PC-3 (cell line): ENCODE results near the gene CCDC92. TPM values are rescaled to one million over a fixed set of nuclear protein-coding genes. Genes with fewer than 3 reads are reported as not detected.

ENCODE experiments used
- ATAC-seq: fragments of 200-7000 bp; cut with Tn5 transposase; 2 replicates; pipeline ENCODE4 v1.9.1; 2020; ENCODE audit warnings: mild to moderate bottlenecking, moderate library complexity
- BruUV-seq: library from RNA; stranded (reverse); fragments of 400-500 nt; replicated peaks from 2 replicates; lab custom pipeline; 2021; lab: Mats Ljungman, UMichigan
- CTCF ChIA-PET: fragments of 300-600 bp; sonication (Branson Sonifier 250); formaldehyde crosslinking; loops from one replicate; lab custom pipeline; 2022; ENCODE audit warnings: antibody characterized with exemption; lab: Charles Lee
- POLR2A ChIA-PET: fragments of 300-600 bp; sonication (Branson Sonifier 250); formaldehyde crosslinking; loops from one replicate; lab custom pipeline; 2022; ENCODE audit warnings: antibody characterized with exemption; ENCODE audit not compliant: unreplicated experiment; lab: Charles Lee
- DNase-seq: peaks from one replicate; pipeline ENCODE4 v3.0.0-alpha.2; 2015
- H2AFZ ChIP-seq: fragments of 300-600 bp; sonication (generic); 2 replicates; pipeline ENCODE4 v1.6.0; 2016; ENCODE audit warnings: antibody characterized with exemption, low read length
- H3F3A ChIP-seq: fragments of 300-600 bp; sonication (generic); one replicate; pipeline ENCODE4 v1.6.0; 2017; ENCODE audit warnings: antibody characterized with exemption, low read length, control low read depth, mild to moderate bottlenecking; ENCODE audit not compliant: unreplicated experiment
- H3K27ac ChIP-seq: fragments of 300-600 bp; sonication (generic); 2 replicates; pipeline ENCODE4 v1.5.1; 2016; ENCODE audit warnings: mild to moderate bottlenecking, low read length
- H3K27me3 ChIP-seq: fragments of 300-600 bp; sonication (generic); 2 replicates; pipeline ENCODE4 v1.6.1; 2016; ENCODE audit warnings: low read length, mixed read lengths
- H3K36me3 ChIP-seq: fragments of 300-600 bp; sonication (generic); 2 replicates; pipeline ENCODE4 v1.6.1; 2016; ENCODE audit warnings: low read depth, mixed run types, low read length, mixed read lengths
- H3K4me1 ChIP-seq: fragments of 300-600 bp; sonication (generic); 2 replicates; pipeline ENCODE4 v1.5.1; 2016; ENCODE audit warnings: low read length; ENCODE audit not compliant: insufficient read depth
- H3K4me2 ChIP-seq: fragments of 300-600 bp; sonication (generic); 2 replicates; pipeline ENCODE4 v1.6.0; 2016; ENCODE audit warnings: low read length
- H3K4me3 ChIP-seq: fragments of 300-600 bp; sonication (generic); 2 replicates; pipeline ENCODE4 v1.5.1; 2016; ENCODE audit warnings: mild to moderate bottlenecking, low read length, mixed read lengths
- H3K79me2 ChIP-seq: fragments of 300-600 bp; sonication (generic); 2 replicates; pipeline ENCODE4 v1.6.1; 2017; ENCODE audit warnings: low read length, mixed read lengths
- H3K9ac ChIP-seq: fragments of 300-600 bp; sonication (generic); 2 replicates; pipeline ENCODE4 v1.6.0; 2016; ENCODE audit warnings: mild to moderate bottlenecking, low read length
- H3K9me2 ChIP-seq: fragments of 300-600 bp; sonication (generic); replicated peaks from 2 replicates; pipeline ENCODE4 v1.6.1; 2016; ENCODE audit warnings: mixed run types, low read length, mixed read lengths
- H3K9me3 ChIP-seq: fragments of 300-600 bp; sonication (generic); 2 replicates; pipeline ENCODE4 v1.6.1; 2016; ENCODE audit warnings: low read length, mixed read lengths
- H4K20me1 ChIP-seq: fragments of 300-600 bp; sonication (generic); 2 replicates; pipeline ENCODE4 v1.6.1; 2016; ENCODE audit warnings: low read length, mixed read lengths
- EZH2 ChIP-seq: fragments of 300-600 bp; sonication (generic); IDR thresholded peaks from one replicate; pipeline ENCODE4 v1.6.1; 2017; ENCODE audit warnings: antibody characterized with exemption, mild to moderate bottlenecking, low read length; ENCODE audit not compliant: unreplicated experiment
- EZH2phosphoT487 ChIP-seq: fragments of 300-600 bp; sonication (generic); IDR thresholded peaks from 2 replicates; pipeline ENCODE4 v1.6.1; 2018; ENCODE audit warnings: mild to moderate bottlenecking, antibody characterized with exemption, low read length, borderline replicate concordance
- intact Hi-C: fragments of 100-400 bp; cut with micrococcal nuclease; formaldehyde crosslinking; loops from 2 replicates; pipeline ENCODE4 v1.9.0; 2023
- total RNA-seq: library from RNA; depleted of rRNA; stranded (reverse); fragments of >200 nt; gene quantifications from 2 replicates; pipeline ENCODE4 v1.2.3, GENCODE V29; 2014
- TF ChIP-seq, protein P1 (sequence below): fragments of 300-600 bp; sonication (generic); conservative IDR thresholded peaks from 2 replicates; pipeline ENCODE4 v1.5.1; 2017; ENCODE audit warnings: antibody characterized with exemption, low read depth, mild to moderate bottlenecking, low read length

Gene CCDC92
- total RNA-seq, 1 experiment from 2014 or later: 9.6 TPM

DNA sequence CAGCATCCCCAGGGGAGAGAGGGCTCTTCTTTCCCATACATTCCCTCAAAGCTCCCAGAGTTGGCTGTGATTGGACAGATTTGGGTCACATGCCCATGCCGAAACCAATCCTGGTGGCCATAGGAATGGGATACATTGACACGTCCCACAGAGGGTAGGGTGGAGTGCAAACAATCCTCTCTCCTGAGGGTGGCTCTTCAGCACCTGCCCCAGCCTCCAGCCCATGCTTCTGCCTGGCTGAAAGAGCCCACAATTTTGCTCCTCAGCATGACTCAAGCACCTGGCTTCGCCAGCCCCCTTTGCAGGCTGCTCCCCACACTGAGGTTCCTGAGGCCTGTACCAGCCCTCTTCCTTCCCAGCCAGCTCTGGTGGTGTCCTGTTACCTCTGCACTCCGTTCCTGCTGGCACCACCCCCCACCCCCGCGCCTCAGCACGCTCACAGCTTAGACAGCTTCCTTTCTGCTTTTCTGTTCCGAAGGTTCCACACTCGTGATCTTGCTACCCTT is 71.7 kb downstream of the CCDC92 start:
- TF ChIP-seq EZH2: no peak
- TF ChIP-seq, protein P1, sequence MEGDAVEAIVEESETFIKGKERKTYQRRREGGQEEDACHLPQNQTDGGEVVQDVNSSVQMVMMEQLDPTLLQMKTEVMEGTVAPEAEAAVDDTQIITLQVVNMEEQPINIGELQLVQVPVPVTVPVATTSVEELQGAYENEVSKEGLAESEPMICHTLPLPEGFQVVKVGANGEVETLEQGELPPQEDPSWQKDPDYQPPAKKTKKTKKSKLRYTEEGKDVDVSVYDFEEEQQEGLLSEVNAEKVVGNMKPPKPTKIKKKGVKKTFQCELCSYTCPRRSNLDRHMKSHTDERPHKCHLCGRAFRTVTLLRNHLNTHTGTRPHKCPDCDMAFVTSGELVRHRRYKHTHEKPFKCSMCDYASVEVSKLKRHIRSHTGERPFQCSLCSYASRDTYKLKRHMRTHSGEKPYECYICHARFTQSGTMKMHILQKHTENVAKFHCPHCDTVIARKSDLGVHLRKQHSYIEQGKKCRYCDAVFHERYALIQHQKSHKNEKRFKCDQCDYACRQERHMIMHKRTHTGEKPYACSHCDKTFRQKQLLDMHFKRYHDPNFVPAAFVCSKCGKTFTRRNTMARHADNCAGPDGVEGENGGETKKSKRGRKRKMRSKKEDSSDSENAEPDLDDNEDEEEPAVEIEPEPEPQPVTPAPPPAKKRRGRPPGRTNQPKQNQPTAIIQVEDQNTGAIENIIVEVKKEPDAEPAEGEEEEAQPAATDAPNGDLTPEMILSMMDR: no peak
- TF ChIP-seq EZH2phosphoT487: no peak
- BruUV-seq: no TSS peak
- no peak overlapping the region for H3K4me3 ChIP-seq
- no peaks in the 10 kb centered on the region for H3F3A ChIP-seq
- H3K27ac ChIP-seq: no peak overlapping the region
- peaks cover 14% of the 10 kb centered on the region for H3K4me1 ChIP-seq
- H3K36me3 ChIP-seq: no peaks in the 10 kb centered on the region
- ChIA-PET POLR2A (no interaction called here), CTCF (interaction anchor here (0.6 kb wide), 1 partner anchor 134 kb away, joined by 4 read pairs; no protein-coding TSS in a partner anchor)
- DNase-seq (peak; percentile 27), ATAC-seq (peak; percentile 12; the same call in 1 of the 2 replicates)
- H3K79me2 ChIP-seq: no peaks in the 10 kb centered on the region
- H3K9me2 ChIP-seq: no peaks in the 10 kb centered on the region
- H3K4me2 ChIP-seq: no peak overlapping the region
- no peaks in the 10 kb centered on the region for H3K9me3 ChIP-seq
- no peak overlapping the region for H3K9ac ChIP-seq
- no peaks in the 10 kb centered on the region for H3K27me3 ChIP-seq
- intact Hi-C loops: no loop called here
- no peaks in the 10 kb centered on the region for H4K20me1 ChIP-seq
- no peak overlapping the region for H2AFZ ChIP-seq

- no TSS peak for BruUV-seq
- no peak overlapping the region for H2AFZ ChIP-seq
- intact Hi-C loops: no loop called here
- no peak overlapping the region for H3K4me2 ChIP-seq
- H3K4me1 ChIP-seq: peaks cover 10% of the 10 kb centered on the region
- CTCF ChIA-PET: no interaction called here
- H3K9ac ChIP-seq: no peak overlapping the region
- TF ChIP-seq EZH2phosphoT487 (no peak), EZH2 (no peak)
- TF ChIP-seq, protein P1: no peak
- H3K9me3 ChIP-seq: no peaks in the 10 kb centered on the region
- H3K27me3 ChIP-seq: no peaks in the 10 kb centered on the region
- DNase-seq (no peak), ATAC-seq (no peak)
- no peaks in the 10 kb centered on the region for H3F3A ChIP-seq
- H3K9me2 ChIP-seq: no peaks in the 10 kb centered on the region
- no peaks in the 10 kb centered on the region for H4K20me1 ChIP-seq
- POLR2A ChIA-PET: interaction anchor here (0.6 kb wide), 1 partner anchor 188 kb away, joined by 4 read pairs; no protein-coding TSS in a partner anchor
- H3K79me2 ChIP-seq: no peaks in the 10 kb centered on the region
- no peak overlapping the region for H3K4me3 ChIP-seq
- no peaks in the 10 kb centered on the region for H3K36me3 ChIP-seq
- H3K27ac ChIP-seq: no peak overlapping the region
These were observed 73.3 kb downstream of the CCDC92 start for GRCh38 chr12:123899368-123899767.

DNA sequence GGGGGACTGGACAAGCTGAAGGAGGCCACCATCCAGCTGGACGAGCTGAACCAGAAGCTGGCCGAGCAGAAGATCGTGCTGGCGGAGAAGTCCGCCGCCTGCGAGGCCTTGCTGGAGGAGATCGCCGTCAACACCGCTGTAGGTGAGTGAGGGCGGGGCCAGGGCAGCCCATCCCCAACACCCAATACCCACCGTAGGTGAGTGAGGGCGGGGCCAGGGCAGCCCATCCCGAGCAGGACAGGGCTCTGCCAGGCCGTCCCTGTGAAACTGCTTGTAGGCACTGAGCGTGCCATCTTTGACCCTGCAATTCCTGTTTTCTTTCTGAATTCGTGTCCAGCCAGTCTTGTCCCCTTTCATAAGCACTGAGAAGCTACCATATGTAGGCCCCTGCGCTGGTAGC is 74.0 kb downstream of the CCDC92 start:
- Histone ChIP-seq H3K36me3 (no peaks in the 10 kb centered on the region), H4K20me1 (no peaks in the 10 kb centered on the region), H3F3A (no peaks in the 10 kb centered on the region), H3K9me2 (no peaks in the 10 kb centered on the region), H3K4me1 (peaks cover 10% of the 10 kb centered on the region), H3K4me2 (no peak overlapping the region), H3K27me3 (no peaks in the 10 kb centered on the region), H3K9me3 (no peaks in the 10 kb centered on the region), H2AFZ (no peak overlapping the region), H3K9ac (no peak overlapping the region), H3K79me2 (no peaks in the 10 kb centered on the region), H3K27ac (no peak overlapping the region), H3K4me3 (no peak overlapping the region)
- ChIA-PET POLR2A (interaction anchor here (0.6 kb wide), 1 partner anchor 187 kb away, joined by 4 read pairs; no protein-coding TSS in a partner anchor), CTCF (no interaction called here)
- TF ChIP-seq, protein P1: no peak
- TF ChIP-seq EZH2phosphoT487 (no peak), EZH2 (no peak)
- intact Hi-C loops: no loop called here
- BruUV-seq: no TSS peak
- DNase-seq (no peak), ATAC-seq (no peak)
